Activated naive CD4-positive, alpha-beta T cell treated with anti-CD3 and anti-CD28 coated beads for 36 hours (primary cell): ENCODE results near the gene FOXN1. TPM values are rescaled to one million over a fixed set of nuclear protein-coding genes. Genes with fewer than 3 reads are reported as not detected.
A peak's percentile ranks its signal among the peaks of the same experiment; 100 is the strongest.
"Not testable (repeated sequence)": the region's sequence is repeated elsewhere in the genome, so short reads cannot be mapped to it uniquely, and the experiment has no call there.

ENCODE experiments used
- CTCF ChIA-PET: fragments of 350-600 bp; sonication (Branson Sonifier 250); formaldehyde crosslinking; loops from one replicate; lab custom pipeline; 2021; ENCODE audit warnings: antibody characterized with exemption; lab: Charles Lee
- DNase-seq: peaks from one replicate; pipeline ENCODE4 v3.0.0-alpha.2; 2020
- H3K27ac Mint-ChIP-seq: one replicate; pipeline ENCODE4 v1.8.0; 2021; ENCODE audit warnings: mild to moderate bottlenecking, mixed read lengths
- H3K27me3 Mint-ChIP-seq: one replicate; pipeline ENCODE4 v1.8.0; 2021; ENCODE audit warnings: low read depth, mixed read lengths
- H3K36me3 Mint-ChIP-seq: one replicate; pipeline ENCODE4 v1.8.0; 2021; ENCODE audit warnings: low read depth, mixed read lengths
- H3K4me1 Mint-ChIP-seq: one replicate; pipeline ENCODE4 v1.8.0; 2021; ENCODE audit warnings: low read depth, mixed read lengths
- H3K4me3 Mint-ChIP-seq: one replicate; pipeline ENCODE4 v1.8.0; 2021; ENCODE audit warnings: mild to moderate bottlenecking, moderate library complexity, mixed read lengths
- H3K9me3 Mint-ChIP-seq: one replicate; pipeline ENCODE4 v1.8.0; 2021; ENCODE audit warnings: mixed read lengths
- intact Hi-C: fragments of 100-400 bp; cut with micrococcal nuclease; formaldehyde crosslinking; loops from one replicate; pipeline ENCODE4 v1.15.1; 2023
- total RNA-seq, 2 experiments: library from RNA; stranded (reverse); gene quantifications; one replicate each; pipeline ENCODE4 v1.2.3, GENCODE V29; 2021

Gene FOXN1
- total RNA-seq, 2 experiments from 2014 or later = not detected

DNA sequence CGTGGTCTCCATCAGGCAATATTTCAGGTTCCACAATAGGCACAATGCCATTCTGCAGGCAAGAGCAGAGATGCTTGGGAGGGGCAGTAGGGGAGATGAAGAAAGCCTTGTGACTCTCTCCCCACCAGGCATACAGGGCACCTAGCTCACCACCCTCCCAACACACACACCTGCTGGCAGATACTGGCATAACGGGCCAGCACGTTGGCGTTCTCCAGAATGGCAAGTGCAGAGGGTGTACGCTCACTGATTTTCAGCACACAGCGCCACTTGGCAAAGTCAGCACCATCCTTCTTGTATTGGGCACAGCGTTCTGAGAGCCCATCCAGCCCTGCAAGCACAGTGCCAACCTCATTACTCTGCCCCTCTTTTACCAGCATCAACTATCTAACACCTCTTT, 68.4 kb downstream of the FOXN1 start:
- DNase-seq = peak; percentile 13
- Mint-ChIP-seq H3K4me3 (no peak overlapping the region), H3K27ac (no peak overlapping the region), H3K9me3 (no peaks in the 10 kb centered on the region), H3K4me1 (peaks cover 41% of the 10 kb centered on the region), H3K27me3 (no peaks in the 10 kb centered on the region), H3K36me3 (peaks cover 27% of the 10 kb centered on the region)
- CTCF ChIA-PET = interaction anchor here (0.6 kb wide), 1 partner anchor 28 kb away, joined by 3 read pairs; no protein-coding TSS in a partner anchor
- intact Hi-C loops = loop anchor here (5.0 to 10.0 kb wide), 4 partner anchors 237 to 530 kb away; partner anchors contain the start of genes IFT20, NLK, PHF12 and TNFAIP1

DNA sequence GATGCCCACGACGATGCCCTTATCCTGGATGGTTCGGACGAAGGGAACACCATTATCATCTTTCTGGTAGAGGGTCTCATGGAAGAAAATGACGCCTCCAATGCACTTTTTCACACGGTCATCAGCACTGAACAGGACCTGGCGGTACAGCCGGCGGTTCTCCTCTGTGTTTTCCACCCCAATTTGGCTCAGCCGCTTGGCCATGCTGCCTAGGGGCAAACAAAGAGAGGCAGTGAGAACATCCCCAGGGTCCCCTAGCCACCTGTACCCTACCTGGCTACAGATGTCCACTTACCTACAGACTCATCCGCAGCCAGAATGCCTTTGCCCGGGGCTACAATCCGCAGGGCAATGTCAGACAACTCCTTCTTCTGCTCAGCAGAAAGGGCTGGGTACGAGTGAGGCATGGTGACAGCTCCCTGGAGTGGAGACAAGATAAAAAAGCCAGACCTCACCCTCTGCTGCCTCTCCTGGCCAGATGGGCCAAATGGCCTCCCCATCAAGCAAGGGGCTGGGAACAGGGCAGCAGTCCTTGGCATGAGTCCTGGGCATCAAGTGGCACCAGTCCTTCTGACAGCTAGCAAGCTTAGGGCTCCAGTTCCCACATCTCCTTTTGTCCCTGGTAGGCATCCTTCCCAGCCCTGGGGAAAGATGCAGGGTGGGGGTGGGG, 69.1 kb downstream of the FOXN1 start:
- CTCF ChIA-PET = interaction anchor here (1.4 to 2.8 kb wide), 2 partner anchors 27 to 51 kb away, joined by 5 to 17 read pairs; no protein-coding TSS in a partner anchor
- no peak overlapping the region for H3K4me3 Mint-ChIP-seq
- peaks cover 40% of the 10 kb centered on the region for H3K4me1 Mint-ChIP-seq
- H3K27ac Mint-ChIP-seq = no peak overlapping the region
- intact Hi-C loops = loop anchor here (10.0 kb wide), 3 partner anchors 300 to 530 kb away; partner anchors contain the start of genes NLK and PHF12
- peaks cover 29% of the 10 kb centered on the region for H3K36me3 Mint-ChIP-seq
- no peak for DNase-seq
- no peaks in the 10 kb centered on the region for H3K27me3 Mint-ChIP-seq
- H3K9me3 Mint-ChIP-seq = no peaks in the 10 kb centered on the region

DNA sequence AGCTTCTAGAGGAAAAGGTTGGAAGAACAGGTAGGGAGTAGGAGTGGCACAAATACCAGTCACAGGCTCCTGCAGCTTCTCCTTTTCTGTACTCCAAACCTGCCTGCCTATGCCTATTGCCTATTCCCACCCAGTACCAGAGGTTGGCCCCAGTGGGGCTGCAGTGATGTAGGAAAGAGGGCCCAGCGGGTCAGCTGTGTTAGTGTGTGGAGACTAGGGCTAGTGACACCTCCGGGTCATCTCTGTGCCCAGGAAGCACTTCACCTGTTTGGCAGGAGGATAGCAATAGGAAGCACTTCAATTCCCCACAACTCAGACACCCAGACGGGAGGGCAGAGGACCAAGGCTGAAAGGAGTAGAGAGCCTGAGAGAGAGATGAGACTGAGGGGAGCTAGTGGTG, 69.9 kb downstream of the FOXN1 start:
- H3K4me1 Mint-ChIP-seq = peaks cover 42% of the 10 kb centered on the region
- H3K9me3 Mint-ChIP-seq, DNase-seq, H3K27me3 Mint-ChIP-seq: not testable (repeated sequence)
- H3K36me3 Mint-ChIP-seq = peaks cover 31% of the 10 kb centered on the region
- CTCF ChIA-PET = interaction anchor here (1.4 to 2.8 kb wide), 2 partner anchors 28 to 50 kb away, joined by 5 to 17 read pairs; no protein-coding TSS in a partner anchor
- H3K27ac Mint-ChIP-seq = peak overlapping the region; percentile 1
- intact Hi-C loops = loop anchor here (10.0 kb wide), 3 partner anchors 299 to 531 kb away; partner anchors contain the start of genes NLK and PHF12
- H3K4me3 Mint-ChIP-seq = peak overlapping the region; percentile 80

DNA sequence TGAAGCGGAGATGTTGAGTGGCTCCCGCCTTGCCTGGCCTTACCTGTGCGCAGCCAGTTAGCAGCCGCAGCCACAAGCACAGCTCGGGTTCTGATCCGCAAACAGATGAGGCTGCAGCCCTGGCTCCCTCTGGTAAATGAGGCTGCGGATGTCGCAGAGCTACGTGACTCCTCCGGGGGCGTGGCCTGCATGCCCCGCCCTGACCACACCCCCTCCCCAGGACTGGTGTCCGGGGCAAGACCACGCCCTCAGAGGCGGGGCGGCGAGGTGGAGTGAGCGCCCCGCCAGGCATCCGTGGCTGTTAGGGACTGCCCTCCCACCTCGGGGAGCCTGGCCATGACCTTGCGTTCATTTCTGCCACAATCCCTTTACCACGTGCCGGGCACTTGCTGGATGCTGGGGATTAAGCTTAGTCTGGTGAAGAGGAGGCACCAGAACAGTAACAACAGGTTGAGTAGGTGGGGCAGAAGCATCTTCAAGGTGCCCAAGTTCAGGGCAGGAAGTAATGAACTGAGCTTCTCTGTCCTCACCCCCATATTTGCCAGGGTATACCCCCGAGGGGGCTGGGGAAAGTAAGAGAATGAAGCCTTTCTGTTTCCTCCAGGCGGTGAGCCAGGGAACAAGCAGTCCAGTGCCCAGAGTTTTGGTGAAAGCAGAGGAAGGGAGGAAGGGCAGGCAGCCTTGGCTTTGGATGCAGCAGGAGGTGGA, 70.8 kb downstream of the FOXN1 start, which contains the start of gene ALDOC:
Gene ALDOC, minus strand, starts transcription at position 138 of the 708 bp plus-strand sequence. CDS start 1,363 bp downstream, outside the sequence.
- peak; percentile 98 for DNase-seq
- Mint-ChIP-seq H3K9me3 (no peaks in the 10 kb centered on the region), H3K27ac (peak within 1 kb of the TSS; percentile 84), H3K4me1 (peaks cover 40% of the 10 kb centered on the region), H3K4me3 (peak within 1 kb of the TSS; percentile 80), H3K27me3 (no peaks in the 10 kb centered on the region), H3K36me3 (peaks cover 31% of the 10 kb centered on the region)
- intact Hi-C loops = loop anchor here (1.0 to 10.0 kb wide), 5 partner anchors 22 to 532 kb away; partner anchors contain the start of genes NLK, PHF12, SPAG5 and UNC119
- CTCF ChIA-PET = interaction anchor here (1.0 to 2.8 kb wide), 6 partner anchors 11 to 160 kb away, joined by 3 to 17 read pairs (median 4); no protein-coding TSS in a partner anchor

DNA sequence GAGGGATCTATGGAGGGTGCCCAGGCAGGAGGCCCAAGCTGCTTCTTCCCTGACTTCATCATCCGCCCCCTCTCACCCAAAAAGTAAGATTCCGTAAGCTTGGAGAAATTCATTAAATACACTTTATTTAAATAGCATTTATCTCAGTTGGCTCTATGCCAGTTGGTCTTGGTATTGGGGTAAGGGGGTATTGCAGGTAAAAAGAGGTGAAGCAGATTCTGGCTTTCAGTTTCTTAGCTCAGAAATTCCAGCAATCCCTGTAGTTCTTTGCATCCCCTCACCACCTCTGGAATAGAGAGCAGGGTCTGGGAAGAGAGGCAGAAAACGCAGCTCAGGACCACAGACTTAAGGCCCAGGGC, 71.3 kb downstream of the FOXN1 start:
- Mint-ChIP-seq H3K27ac (no peak overlapping the region), H3K4me3 (no peak overlapping the region), H3K36me3 (peaks cover 31% of the 10 kb centered on the region), H3K27me3 (no peaks in the 10 kb centered on the region), H3K9me3 (no peaks in the 10 kb centered on the region), H3K4me1 (peaks cover 35% of the 10 kb centered on the region)
- DNase-seq = no peak
- intact Hi-C loops = loop anchor here (1.0 to 10.0 kb wide), 5 partner anchors 22 to 533 kb away; partner anchors contain the start of genes NLK, PHF12, SPAG5 and UNC119
- CTCF ChIA-PET = interaction anchor here (1.0 to 2.8 kb wide), 4 partner anchors 12 to 160 kb away, joined by 3 to 17 read pairs (median 4); no protein-coding TSS in a partner anchor

DNA sequence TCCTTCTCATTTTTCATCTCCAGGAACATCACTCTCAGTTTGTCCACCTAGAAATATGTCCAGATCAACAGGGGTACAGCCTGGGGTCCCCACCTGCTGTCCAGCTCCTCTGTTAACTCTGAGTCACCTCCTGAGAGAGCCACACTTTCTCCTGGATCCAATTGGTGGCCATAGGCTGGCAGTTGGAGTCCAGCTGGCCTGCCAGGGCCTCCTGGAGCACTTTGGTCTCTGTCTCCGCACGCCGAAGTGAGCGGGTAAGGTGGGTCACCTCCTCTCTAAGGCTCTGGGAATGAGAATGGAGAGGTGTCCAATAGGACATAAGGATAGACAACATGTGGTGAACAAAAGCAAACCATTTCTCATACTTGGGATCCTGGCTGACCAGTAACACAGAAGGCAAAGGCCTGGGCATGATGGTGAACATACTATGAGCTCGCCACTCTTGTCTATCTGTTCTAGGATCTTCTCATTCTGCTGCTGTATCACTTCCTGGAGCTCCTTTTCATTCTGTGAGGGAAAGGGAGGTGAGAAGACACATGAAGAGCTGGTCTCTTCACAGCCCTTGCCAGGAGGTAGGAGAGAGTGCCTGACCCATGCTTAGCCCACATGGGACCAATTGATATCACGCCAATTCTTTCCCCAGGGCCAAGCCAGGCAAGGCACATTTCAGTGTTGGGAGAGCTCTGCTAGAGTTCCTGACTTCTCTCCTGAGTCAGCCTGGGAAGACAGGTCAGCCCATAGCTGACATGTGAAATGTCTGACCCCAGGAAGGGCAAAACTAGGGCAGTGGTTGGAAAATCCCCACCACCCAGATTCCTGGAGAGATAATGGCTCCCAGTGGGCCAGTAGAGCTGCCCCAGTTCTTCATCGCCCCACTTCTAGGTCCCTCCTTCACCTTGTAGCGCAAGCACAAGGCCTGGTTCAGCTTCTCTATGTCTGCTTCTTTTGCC, 72.4 kb downstream of the FOXN1 start:
- Mint-ChIP-seq H3K9me3 (no peaks in the 10 kb centered on the region), H3K36me3 (peaks cover 31% of the 10 kb centered on the region), H3K4me3 (no peak overlapping the region), H3K27ac (peak overlapping the region; percentile 43), H3K27me3 (no peaks in the 10 kb centered on the region), H3K4me1 (peaks cover 31% of the 10 kb centered on the region)
- CTCF ChIA-PET = interaction anchor here (1.4 kb wide), 1 partner anchor 30 kb away, joined by 3 read pairs; no protein-coding TSS in a partner anchor
- intact Hi-C loops = loop anchor here (10.0 kb wide), 3 partner anchors 296 to 534 kb away; partner anchors contain the start of genes NLK and PHF12
- no peak for DNase-seq

DNA sequence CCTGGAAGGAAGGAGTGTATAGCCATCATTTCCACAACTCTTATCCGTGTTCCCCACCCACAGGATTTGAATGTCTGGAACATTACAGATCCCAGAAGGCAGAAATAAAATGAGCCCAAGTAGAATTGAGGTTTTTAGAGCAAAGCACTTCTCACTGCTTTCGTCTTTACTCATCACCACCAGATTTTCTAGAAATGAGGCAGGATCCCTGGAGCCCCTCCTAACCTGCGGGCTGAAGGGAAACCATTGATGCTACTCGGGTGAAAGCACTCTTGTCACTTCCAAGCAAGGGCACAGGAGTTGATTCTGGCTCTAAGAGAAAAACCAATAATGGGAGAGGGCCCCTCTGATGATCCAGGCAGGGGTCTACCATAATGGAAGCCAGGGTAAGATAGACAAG, 73.4 kb downstream of the FOXN1 start:
- Mint-ChIP-seq H3K9me3 (no peaks in the 10 kb centered on the region), H3K36me3 (peaks cover 31% of the 10 kb centered on the region), H3K4me3 (no peak overlapping the region), H3K27ac (peak overlapping the region; percentile 43), H3K4me1 (peaks cover 31% of the 10 kb centered on the region), H3K27me3 (no peaks in the 10 kb centered on the region)
- DNase-seq = peak; percentile 60
- CTCF ChIA-PET = interaction anchor here (1.0 to 1.4 kb wide), 2 partner anchors 31 to 39 kb away, joined by 3 to 4 read pairs; no protein-coding TSS in a partner anchor
- intact Hi-C loops = loop anchor here (10.0 kb wide), 3 partner anchors 295 to 535 kb away; partner anchors contain the start of genes NLK and PHF12

DNA sequence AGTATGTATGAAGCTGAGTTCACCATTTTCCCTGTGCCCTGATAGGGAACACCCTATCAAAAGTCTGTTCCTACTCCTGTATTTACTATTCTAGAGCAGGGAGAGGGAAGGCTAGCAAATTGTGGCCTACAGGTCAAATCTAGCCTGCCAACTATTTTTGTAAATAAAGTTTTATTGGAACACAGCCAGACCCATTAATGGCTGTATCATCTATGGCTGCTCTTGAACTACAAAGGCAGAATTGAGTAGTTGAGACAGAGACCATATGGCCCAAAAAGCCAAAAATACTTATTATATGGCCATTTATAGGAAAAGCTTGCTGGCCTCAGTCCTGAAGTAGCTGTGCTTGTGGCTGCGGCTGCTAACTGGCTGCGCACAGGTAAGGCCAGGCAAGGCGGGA, 74.8 kb downstream of the FOXN1 start:
- peaks cover 46% of the 10 kb centered on the region for H3K36me3 Mint-ChIP-seq
- no peaks in the 10 kb centered on the region for H3K9me3 Mint-ChIP-seq
- H3K27ac Mint-ChIP-seq = no peak overlapping the region
- DNase-seq = no peak
- no peak overlapping the region for H3K4me3 Mint-ChIP-seq
- CTCF ChIA-PET = interaction anchor here (0.6 kb wide), 1 partner anchor 29 kb away, joined by 4 read pairs; no protein-coding TSS in a partner anchor
- H3K27me3 Mint-ChIP-seq = no peaks in the 10 kb centered on the region
- H3K4me1 Mint-ChIP-seq = peaks cover 28% of the 10 kb centered on the region
- intact Hi-C loops = no loop called here

DNA sequence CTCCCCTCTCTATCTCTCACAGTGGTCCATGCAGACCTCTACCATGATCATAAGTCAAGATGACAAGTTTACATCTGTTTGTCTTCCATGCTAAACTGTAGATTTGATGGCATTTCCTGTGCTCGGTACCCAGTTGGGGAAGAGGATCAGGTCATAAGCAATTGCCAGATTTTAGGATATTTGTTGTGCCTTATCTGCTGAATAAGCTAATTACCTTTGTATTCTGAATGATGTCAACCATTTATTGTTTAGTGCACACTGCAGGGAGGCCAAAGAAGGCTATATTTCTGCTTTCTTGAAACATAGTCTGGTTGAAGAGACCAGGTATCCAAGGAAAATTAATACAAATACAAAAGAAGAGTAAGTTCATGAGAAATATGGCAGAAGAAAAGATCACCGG, 76.4 kb downstream of the FOXN1 start:
- Mint-ChIP-seq H3K4me3 (no peak overlapping the region), H3K4me1 (peaks cover 16% of the 10 kb centered on the region), H3K9me3 (no peaks in the 10 kb centered on the region), H3K27ac (no peak overlapping the region), H3K27me3 (no peaks in the 10 kb centered on the region), H3K36me3 (peaks cover 48% of the 10 kb centered on the region)
- intact Hi-C loops = no loop called here
- CTCF ChIA-PET = no interaction called here
- no peak for DNase-seq

DNA sequence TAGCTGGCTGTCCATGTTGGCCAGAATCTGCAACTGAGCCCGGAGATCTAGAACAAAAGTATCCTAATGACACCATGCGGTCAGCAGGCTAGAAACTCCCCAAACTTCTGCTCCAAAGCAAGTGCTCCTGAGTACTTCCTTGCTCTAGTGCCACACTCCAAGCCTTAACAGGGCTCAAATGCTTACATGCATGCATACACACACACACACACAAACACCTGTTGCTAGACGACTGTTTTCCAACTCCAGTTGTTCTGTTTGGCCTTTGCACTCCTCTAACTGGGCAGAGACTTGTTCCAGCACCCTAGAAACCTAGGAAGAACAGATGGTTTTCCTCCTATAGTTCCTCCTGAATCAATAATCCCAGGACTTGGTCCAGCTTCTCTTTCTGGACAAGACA, 78.3 kb downstream of the FOXN1 start:
- H3K9me3 Mint-ChIP-seq = no peaks in the 10 kb centered on the region
- no peak for DNase-seq
- peaks cover 49% of the 10 kb centered on the region for H3K36me3 Mint-ChIP-seq
- H3K27me3 Mint-ChIP-seq = no peaks in the 10 kb centered on the region
- no peak overlapping the region for H3K27ac Mint-ChIP-seq
- intact Hi-C loops = no loop called here
- peaks cover 11% of the 10 kb centered on the region for H3K4me1 Mint-ChIP-seq
- CTCF ChIA-PET = no interaction called here
- no peak overlapping the region for H3K4me3 Mint-ChIP-seq

DNA sequence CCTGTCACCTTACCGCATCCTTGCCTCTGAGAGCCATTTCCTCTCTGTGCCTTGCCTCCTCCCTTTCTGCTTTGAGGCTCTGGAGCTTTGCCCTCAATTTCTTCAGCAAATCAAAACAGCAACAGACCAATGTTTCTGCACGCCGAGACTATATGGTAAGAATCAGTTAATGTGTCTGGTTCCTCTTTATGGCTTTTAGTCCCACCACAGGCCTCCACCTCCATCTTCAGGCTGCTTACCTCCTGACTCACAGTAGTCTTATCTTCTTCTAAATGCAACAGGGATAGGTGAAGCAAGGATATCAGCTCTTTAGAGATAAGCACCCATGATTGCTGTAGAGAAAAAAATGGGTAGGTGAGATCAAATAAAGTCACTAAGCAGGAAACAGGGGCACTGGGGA, 79.7 kb downstream of the FOXN1 start:
- Mint-ChIP-seq H3K9me3 (no peaks in the 10 kb centered on the region), H3K27ac (no peak overlapping the region), H3K36me3 (peaks cover 42% of the 10 kb centered on the region), H3K4me3 (no peak overlapping the region), H3K4me1 (no peaks in the 10 kb centered on the region), H3K27me3 (no peaks in the 10 kb centered on the region)
- no peak for DNase-seq
- CTCF ChIA-PET = no interaction called here
- intact Hi-C loops = no loop called here
